Upper lobe of left lung (tissue), 4 donors: ENCODE data around the gene JAZF1.

Experiments used
- POLR2A ChIP-seq, 4 donors: fragments of 450-650 bp; IDR thresholded peaks; one replicate each; pipeline ENCODE4 v1.5.1; 2016 to 2017; ENCODE audit warnings: antibody characterized with exemption in 4 of 4, mild to moderate bottlenecking in 2 of 4
- TF ChIP-seq, protein P1 (sequence below), 6 experiments: fragments of 450-650 bp in 4 of 6; fragments of 200-600 bp in 2 of 6; sonication (generic) in 2 of 6; IDR thresholded peaks; one replicate each; pipeline ENCODE4 v1.5.1; 2016 to 2019; ENCODE audit warnings: antibody characterized with exemption in 6 of 6

DNA sequence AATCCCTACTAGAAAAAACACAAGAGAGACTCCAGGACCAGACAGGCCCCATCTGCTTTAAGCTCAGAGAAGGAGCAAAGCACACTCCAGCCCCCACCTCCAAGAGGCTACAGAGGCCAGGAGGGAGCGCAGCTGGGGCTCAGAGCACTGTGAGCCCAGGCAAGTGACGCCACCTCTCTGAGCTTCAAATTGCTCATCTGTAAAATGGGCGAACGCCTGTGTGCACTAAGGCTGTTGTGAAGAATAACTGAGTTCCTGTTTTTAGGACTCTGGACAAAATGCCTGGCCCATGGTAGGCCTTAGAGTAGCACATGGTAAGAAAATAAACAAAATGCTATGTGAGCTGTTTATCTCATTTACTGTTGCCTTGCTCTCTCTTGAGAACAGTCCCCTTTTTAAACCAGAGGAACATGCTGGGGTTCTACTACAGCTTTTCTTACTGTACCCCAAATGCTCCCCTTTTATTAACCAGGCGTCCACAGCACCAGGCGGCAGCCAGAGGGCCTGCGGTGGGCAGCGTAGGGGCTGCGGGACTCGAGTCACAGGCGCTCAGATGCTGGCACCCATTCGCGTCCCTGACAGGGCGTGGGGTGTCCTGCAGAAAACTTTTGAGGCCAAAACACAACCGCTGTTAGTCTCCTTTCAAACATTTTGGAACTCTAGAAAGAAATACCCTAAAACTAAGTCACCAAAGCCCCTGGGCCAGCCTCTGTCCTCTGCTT, 336.9 kb downstream of the JAZF1 start:
- TF ChIP-seq, protein P1, sequence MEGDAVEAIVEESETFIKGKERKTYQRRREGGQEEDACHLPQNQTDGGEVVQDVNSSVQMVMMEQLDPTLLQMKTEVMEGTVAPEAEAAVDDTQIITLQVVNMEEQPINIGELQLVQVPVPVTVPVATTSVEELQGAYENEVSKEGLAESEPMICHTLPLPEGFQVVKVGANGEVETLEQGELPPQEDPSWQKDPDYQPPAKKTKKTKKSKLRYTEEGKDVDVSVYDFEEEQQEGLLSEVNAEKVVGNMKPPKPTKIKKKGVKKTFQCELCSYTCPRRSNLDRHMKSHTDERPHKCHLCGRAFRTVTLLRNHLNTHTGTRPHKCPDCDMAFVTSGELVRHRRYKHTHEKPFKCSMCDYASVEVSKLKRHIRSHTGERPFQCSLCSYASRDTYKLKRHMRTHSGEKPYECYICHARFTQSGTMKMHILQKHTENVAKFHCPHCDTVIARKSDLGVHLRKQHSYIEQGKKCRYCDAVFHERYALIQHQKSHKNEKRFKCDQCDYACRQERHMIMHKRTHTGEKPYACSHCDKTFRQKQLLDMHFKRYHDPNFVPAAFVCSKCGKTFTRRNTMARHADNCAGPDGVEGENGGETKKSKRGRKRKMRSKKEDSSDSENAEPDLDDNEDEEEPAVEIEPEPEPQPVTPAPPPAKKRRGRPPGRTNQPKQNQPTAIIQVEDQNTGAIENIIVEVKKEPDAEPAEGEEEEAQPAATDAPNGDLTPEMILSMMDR (IDR thresholded peaks at IDR 0.05) = no peak
- TF ChIP-seq POLR2A (IDR thresholded peaks at IDR 0.05) = no peak
